Body of pancreas (tissue), 4 donors: ENCODE data around the gene IVNS1ABP. TPM values are rescaled to one million over a fixed set of nuclear protein-coding genes. Genes with fewer than 3 reads are reported as not detected.

Experiments
- ATAC-seq: fragments of 150-250 bp; one replicate; pipeline ENCODE4 v1.9.1; 2016
- DNase-seq, 4 donors: peaks; one replicate each; pipeline ENCODE4 v3.0.0-alpha.2; 2019
- H3K27ac ChIP-seq, 4 donors: fragments of 200-600 bp; sonication (generic); 1 replicate in 3 of 4; 2 replicates in 1 of 4; pipeline versions ENCODE4 v1.5.1 to v1.6.1; 2016 to 2019; ENCODE audit warnings: mild to moderate bottlenecking in 1 of 4, mixed read lengths in 1 of 4, moderate library complexity in 1 of 4
- H3K27me3 ChIP-seq, 2 donors: fragments of 200-600 bp; sonication (generic); one replicate each; pipeline ENCODE4 v1.6.0; 2016; ENCODE audit warnings: mild to moderate bottlenecking in 1 of 2
- H3K36me3 ChIP-seq, 2 donors: fragments of 200-600 bp; sonication (generic); replicated peaks in 1 of 2; 2 replicates each; pipeline ENCODE4 v1.5.1; 2016; ENCODE audit warnings: low read depth in 2 of 2; ENCODE audit not compliant: insufficient read depth in 1 of 2
- H3K4me1 ChIP-seq: fragments of 200-600 bp; sonication (generic); one replicate; pipeline ENCODE4 v1.6.0; 2016
- H3K4me3 ChIP-seq, 2 donors: fragments of 200-600 bp; sonication (generic); 1 replicate in 1 of 2; 2 replicates in 1 of 2; pipeline ENCODE4 v1.5.1; 2016 to 2019
- H3K9me3 ChIP-seq, 3 donors: fragments of 200-600 bp; sonication (generic); 1 replicate in 2 of 3; 2 replicates in 1 of 3; pipeline ENCODE4 v1.5.1; 2016
- CTCF ChIP-seq, 7 experiments: fragments of 450-650 bp in 4 of 7; fragments of 200-600 bp in 3 of 7; sonication (generic) in 3 of 7; IDR thresholded peaks; one replicate each; pipeline ENCODE4 v1.5.1; 2016 to 2019; ENCODE audit warnings: antibody characterized with exemption in 7 of 7
- POLR2A ChIP-seq, 3 donors: fragments of 450-650 bp; IDR thresholded peaks; one replicate each; pipeline ENCODE4 v1.6.1; 2016; ENCODE audit warnings: antibody characterized with exemption in 3 of 3, mild to moderate bottlenecking in 2 of 3
- WGBS, 2 donors: methylation state at CpG; one replicate each; pipeline ENCODE4 v1.1.5; 2017; 5-methylcytosine and 5-hydroxymethylcytosine counted together
- intact Hi-C: fragments of 100-400 bp; cut with DNase I; formaldehyde crosslinking; loops from one replicate; pipeline ENCODE4 v1.15.1; 2023
- total RNA-seq, 2 donors: library from RNA; depleted of rRNA; stranded (reverse); fragments of >200 nt; gene quantifications; one replicate each; pipeline ENCODE4 v1.1.0, GENCODE V29; 2016

IVNS1ABP gene
- total RNA-seq, 2 donors from 2014 or later, result 33.6 to 43.8 TPM

GRCh38 chr1:185316163-185317033 is 645 bp downstream of the IVNS1ABP start:
- H3K4me1 ChIP-seq, result peaks cover 47% of the 10 kb centered on the region
- H3K27me3 ChIP-seq, result no peaks in the 10 kb centered on the region
- ATAC-seq (peak; percentile 73), DNase-seq (peak; percentile 90 to 94 (median 92))
- WGBS, 2 donors, result 0% methylated on average over 17 to 87 of the region's 88 CpGs
- intact Hi-C loops, result no loop called here
- no peaks in the 10 kb centered on the region for H3K9me3 ChIP-seq
- H3K27ac ChIP-seq, result peak overlapping the region; percentile 92 to 99 (median 96)
- TF ChIP-seq POLR2A (IDR thresholded peaks at IDR 0.05) (peak in 2 of 3 donors; percentile 7 to 41), CTCF (IDR thresholded peaks at IDR 0.05) (no peak)
- H3K4me3 ChIP-seq, result peak overlapping the region; percentile 92 to 96
- no peaks in the 10 kb centered on the region for H3K36me3 ChIP-seq

GRCh38 chr1:185315445-185316071 is 1.5 kb downstream of the IVNS1ABP start:
- Histone ChIP-seq H3K27ac (peak overlapping the region; percentile 92 to 99 (median 96)), H3K4me3 (peak overlapping the region; percentile 92 to 96), H3K27me3 (no peaks in the 10 kb centered on the region), H3K36me3 (no peaks in the 10 kb centered on the region), H3K9me3 (no peaks in the 10 kb centered on the region), H3K4me1 (peaks cover 53% of the 10 kb centered on the region)
- ATAC-seq, result no peak
- intact Hi-C loops, result no loop called here
- DNase-seq, result peak; percentile 37 to 74 (median 48)
- TF ChIP-seq POLR2A (IDR thresholded peaks at IDR 0.05), result no peak
- TF ChIP-seq CTCF (IDR thresholded peaks at IDR 0.05), result no peak
- 3 to 4% methylated on average over 8 of the region's 8 CpGs for WGBS, 2 donors

- TF ChIP-seq CTCF (IDR thresholded peaks at IDR 0.05) (no peak), POLR2A (IDR thresholded peaks at IDR 0.05) (peak in 1 of 3 donors; percentile 12)
- no peak for ATAC-seq
- H3K36me3 ChIP-seq, result peaks cover 0 to 2% of the 10 kb centered on the region in 2 donors
- intact Hi-C loops, result no loop called here
- WGBS, 2 donors, result 28 to 46% methylated on average over 1 of the region's 1 CpG
- no peaks in the 10 kb centered on the region for H3K27me3 ChIP-seq
- peak overlapping the region in 1 of 4 donors; percentile 99 for H3K27ac ChIP-seq
- no peak for DNase-seq
- no peak overlapping the region for H3K4me3 ChIP-seq
- peaks cover 58% of the 10 kb centered on the region for H3K4me1 ChIP-seq
- H3K9me3 ChIP-seq, result no peaks in the 10 kb centered on the region
Observed at GRCh38 chr1:185314411-185314810, 2.6 kb downstream of the IVNS1ABP start.

- TF ChIP-seq POLR2A (IDR thresholded peaks at IDR 0.05) (no peak), CTCF (IDR thresholded peaks at IDR 0.05) (no peak)
- WGBS, 2 donors, result 50 to 60% methylated on average over 4 of the region's 4 CpGs
- intact Hi-C loops, result no loop called here
- Histone ChIP-seq H3K9me3 (no peaks in the 10 kb centered on the region), H3K4me3 (no peak overlapping the region), H3K4me1 (peaks cover 53% of the 10 kb centered on the region), H3K27me3 (no peaks in the 10 kb centered on the region), H3K36me3 (peaks cover 0 to 10% of the 10 kb centered on the region in 2 donors), H3K27ac (no peak overlapping the region)
- ATAC-seq (no peak), DNase-seq (no peak)
Observed at GRCh38 chr1:185312361-185313138, 4.5 kb downstream of the IVNS1ABP start.
